H9 (cell line): ENCODE measurements around the gene ANO2. TPM values are rescaled to one million over a fixed set of nuclear protein-coding genes. Genes with fewer than 3 reads are reported as not detected.

Source experiments
- DNase-seq: peaks from one replicate; pipeline ENCODE4 v3.0.0-alpha.2; 2017
- H2AFZ ChIP-seq: one replicate; pipeline ENCODE4 v1.6.1; 2013; ENCODE audit warnings: mild to moderate bottlenecking, low read length, control low read depth, moderate library complexity
- H2AK5ac ChIP-seq: 2 replicates; pipeline ENCODE4 v1.6.1; 2013; ENCODE audit warnings: low read length, control low read depth, mixed read lengths; ENCODE audit not compliant: insufficient read length
- H2BK120ac ChIP-seq: one replicate; pipeline ENCODE4 v1.6.1; 2013; ENCODE audit warnings: low read depth, mild to moderate bottlenecking, low read length, control low read depth, inconsistent platforms; ENCODE audit not compliant: poor library complexity, severe bottlenecking
- H2BK12ac ChIP-seq: 2 replicates; pipeline ENCODE4 v1.6.1; 2013; ENCODE audit warnings: low read length, control low read depth, mixed read lengths, low read depth; ENCODE audit not compliant: insufficient read length
- H2BK15ac ChIP-seq: 2 replicates; pipeline ENCODE4 v1.6.1; 2013; ENCODE audit warnings: low read depth, low read length, control low read depth
- H2BK20ac ChIP-seq: one replicate; pipeline ENCODE4 v1.6.1; 2013; ENCODE audit warnings: low read depth, mild to moderate bottlenecking, low read length, control low read depth, inconsistent platforms; ENCODE audit not compliant: poor library complexity, severe bottlenecking
- H2BK5ac ChIP-seq: 2 replicates; pipeline ENCODE4 v1.6.1; 2013; ENCODE audit warnings: low read length, control low read depth, mixed read lengths; ENCODE audit not compliant: insufficient read length
- H3K14ac ChIP-seq: 2 replicates; pipeline ENCODE4 v1.6.1; 2013; ENCODE audit warnings: low read length, control low read depth; ENCODE audit not compliant: insufficient read depth
- H3K18ac ChIP-seq: 2 replicates; pipeline ENCODE4 v1.6.1; 2013; ENCODE audit warnings: low read depth, mild to moderate bottlenecking, mixed read lengths, low read length, control low read depth; ENCODE audit not compliant: insufficient read length
- H3K23ac ChIP-seq: 2 replicates; pipeline ENCODE4 v1.6.1; 2013; ENCODE audit warnings: low read length, control low read depth, mixed read lengths, low read depth; ENCODE audit not compliant: insufficient read length
- H3K23me2 ChIP-seq: 2 replicates; pipeline ENCODE4 v1.6.1; 2013; ENCODE audit warnings: low read depth, mild to moderate bottlenecking, mixed read lengths, low read length, control low read depth; ENCODE audit not compliant: insufficient read length, poor library complexity, severe bottlenecking
- H3K27ac ChIP-seq: 2 replicates; pipeline ENCODE4 v1.5.1; 2013; ENCODE audit warnings: low read length, control low read depth, mixed read lengths, low read depth; ENCODE audit not compliant: insufficient read length
- H3K27me3 ChIP-seq: 2 replicates; pipeline ENCODE4 v1.6.1; 2013; ENCODE audit warnings: low read length, control low read depth, inconsistent platforms; ENCODE audit not compliant: insufficient read depth
- H3K4ac ChIP-seq: 2 replicates; pipeline ENCODE4 v1.6.1; 2013; ENCODE audit warnings: low read depth, mild to moderate bottlenecking, control low read depth, inconsistent platforms, low read length, moderate library complexity
- H3K4me1 ChIP-seq: 2 replicates; pipeline ENCODE4 v1.6.1; 2013; ENCODE audit warnings: low read length, control low read depth, inconsistent platforms; ENCODE audit not compliant: insufficient read depth
- H3K4me2 ChIP-seq: 2 replicates; pipeline ENCODE4 v1.6.1; 2013; ENCODE audit warnings: low read length, control low read depth, mixed read lengths; ENCODE audit not compliant: insufficient read length, insufficient read depth
- H3K56ac ChIP-seq: 2 replicates; pipeline ENCODE4 v1.6.1; 2013; ENCODE audit warnings: low read depth, mild to moderate bottlenecking, mixed read lengths, low read length, control low read depth; ENCODE audit not compliant: insufficient read length
- H3K79me1 ChIP-seq: 2 replicates; pipeline ENCODE4 v1.6.1; 2013; ENCODE audit warnings: low read depth, mild to moderate bottlenecking, moderate library complexity, low read length, control low read depth, inconsistent platforms; ENCODE audit not compliant: insufficient read depth, poor library complexity, severe bottlenecking
- H3K79me2 ChIP-seq: 2 replicates; pipeline ENCODE4 v1.6.1; 2013; ENCODE audit warnings: low read length, control low read depth, inconsistent platforms; ENCODE audit not compliant: insufficient read depth
- H3K9ac ChIP-seq: 2 replicates; pipeline ENCODE4 v1.6.1; 2013; ENCODE audit warnings: low read length, control low read depth, mixed read lengths; ENCODE audit not compliant: insufficient read length; ENCODE audit errors: extremely low read depth
- H3K9me3 ChIP-seq: one replicate; pipeline ENCODE4 v1.6.1; 2013; ENCODE audit warnings: low read depth, low read length, inconsistent platforms; ENCODE audit not compliant: control insufficient read depth
- H3T11ph ChIP-seq: one replicate; pipeline ENCODE4 v1.6.1; 2013; ENCODE audit warnings: mild to moderate bottlenecking, low read length, control low read depth, inconsistent platforms
- H4K20me1 ChIP-seq: one replicate; pipeline ENCODE4 v1.6.1; 2013; ENCODE audit not compliant: control insufficient read depth, insufficient read length, insufficient read depth
- H4K5ac ChIP-seq: 2 replicates; pipeline ENCODE4 v1.6.1; 2013; ENCODE audit warnings: low read depth, mild to moderate bottlenecking, mixed read lengths, low read length, control low read depth; ENCODE audit not compliant: insufficient read length
- H4K8ac ChIP-seq: replicated peaks from 2 replicates; pipeline ENCODE4 v1.6.1; 2013; ENCODE audit warnings: low read length, control low read depth, mixed read lengths, low read depth; ENCODE audit not compliant: insufficient read length
- H4K91ac ChIP-seq: 2 replicates; pipeline ENCODE4 v1.6.1; 2013; ENCODE audit warnings: low read depth, mild to moderate bottlenecking, moderate library complexity, mixed read lengths, low read length, control low read depth; ENCODE audit not compliant: insufficient read length
- H3K27ac Mint-ChIP-seq, 3 experiments: 2 replicates in 2 of 3; 3 replicates in 1 of 3; pipeline ENCODE4 v1.8.0; 2020 to 2021; ENCODE audit warnings: mixed read lengths in 3 of 3, mild to moderate bottlenecking in 1 of 3, moderate library complexity in 1 of 3
- H3K27me3 Mint-ChIP-seq: 2 replicates; pipeline ENCODE4 v1.8.0; 2021; ENCODE audit warnings: low read depth, mild to moderate bottlenecking, moderate library complexity, mixed read lengths
- H3K36me3 Mint-ChIP-seq, 3 experiments: 2 replicates in 2 of 3; 3 replicates in 1 of 3; pipeline ENCODE4 v1.8.0; 2020 to 2021; ENCODE audit warnings: low read depth in 3 of 3, mixed read lengths in 3 of 3; ENCODE audit not compliant: insufficient read depth in 1 of 3
- H3K4me1 Mint-ChIP-seq, 2 experiments: 2 replicates each; pipeline ENCODE4 v1.8.0; 2020; ENCODE audit warnings: mixed read lengths in 2 of 2
- H3K4me3 Mint-ChIP-seq, 2 experiments: 2 replicates in 1 of 2; 3 replicates in 1 of 2; pipeline ENCODE4 v1.8.0; 2020 to 2021; ENCODE audit warnings: mild to moderate bottlenecking in 2 of 2, mixed read lengths in 2 of 2, moderate library complexity in 1 of 2
- H3K9me3 Mint-ChIP-seq, 2 experiments: 2 replicates in 1 of 2; 3 replicates in 1 of 2; pipeline ENCODE4 v1.8.0; 2020; ENCODE audit warnings: mild to moderate bottlenecking in 2 of 2, mixed read lengths in 2 of 2, moderate library complexity in 1 of 2
- WGBS: extraction: QIAGEN DNeasy Blood & Tissue Kit; methylation state at CpG from one replicate; pipeline ENCODE4 v1.1.7; 2013; ENCODE audit warnings: missing lambda C conversion rate, low lambda C conversion rate, mixed read lengths; ENCODE audit not compliant: insufficient read length; ENCODE audit errors: extremely low coverage; 5-methylcytosine and 5-hydroxymethylcytosine counted together
- total RNA-seq: library from RNA; stranded (reverse); gene quantifications from 2 replicates; pipeline ENCODE4 v1.2.1, GENCODE V29; 2021
- TF ChIP-seq, protein P1 (sequence below): fragments of 200-600 bp; sonication (generic); conservative IDR thresholded peaks from 3 replicates; pipeline ENCODE4 v1.8.0; 2021; ENCODE audit warnings: antibody characterized with exemption, mild to moderate bottlenecking

Gene ANO2
- total RNA-seq, 1 experiment from 2014 or later = 3.8 TPM

DNA sequence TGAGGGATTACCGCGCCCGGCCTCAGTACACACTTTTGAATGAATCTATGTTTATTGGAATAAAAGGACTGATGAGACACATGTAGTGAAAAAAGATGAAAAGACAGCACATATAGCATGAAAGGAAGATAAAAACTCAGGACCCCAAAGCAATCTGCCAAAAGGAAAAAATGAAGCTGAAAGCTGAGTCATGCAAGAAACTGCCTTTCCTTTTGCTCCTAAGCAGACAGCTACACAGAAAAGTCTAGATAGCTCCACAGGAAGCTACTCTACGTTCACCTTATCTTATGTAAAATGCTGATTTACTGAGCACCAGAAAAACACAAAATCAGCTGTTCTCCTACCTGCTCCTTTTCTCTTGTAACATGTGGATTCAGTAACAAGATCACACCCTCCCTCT, 384.8 kb downstream of the ANO2 start:
- H3K27ac ChIP-seq = no peak overlapping the region
- no peak overlapping the region for H4K5ac ChIP-seq
- Mint-ChIP-seq H3K4me1 (peaks cover 21 to 31% of the 10 kb centered on the region in 2 experiments), H3K9me3 (0 out of 5 replicates have a peak, but pooled peaks cover 0 to 5% of the 10 kb centered on the region in 2 experiments), H3K36me3 (peaks cover 0 to 10% (median 7%) of the 10 kb centered on the region in 3 experiments; a peak in 4 of 7 replicates), H3K4me3 (no peak overlapping the region), H3K27me3 (no peaks in the 10 kb centered on the region; the same call in none of the 2 replicates), H3K27ac (peak overlapping the region in 1 of 3 experiments; percentile 44; a peak in 2 of 7 replicates)
- H2BK5ac ChIP-seq = no peak overlapping the region
- no CpG with 5 or more reads among the region's 4 CpGs for WGBS
- no peak overlapping the region for H3K4ac ChIP-seq
- no peak for DNase-seq
- H3K79me2 ChIP-seq = no peaks in the 10 kb centered on the region
- no peak overlapping the region for H2AK5ac ChIP-seq
- no peak overlapping the region for H3K18ac ChIP-seq
- no peak overlapping the region for H3K23ac ChIP-seq
- no peak overlapping the region for H4K91ac ChIP-seq
- no peak overlapping the region for H3K56ac ChIP-seq
- H3K9me3 ChIP-seq = no peaks in the 10 kb centered on the region
- H3K79me1 ChIP-seq = no peaks in the 10 kb centered on the region
- H2BK12ac ChIP-seq = no peak overlapping the region
- H3K27me3 ChIP-seq = no peaks in the 10 kb centered on the region
- no peaks in the 10 kb centered on the region for H3K23me2 ChIP-seq
- no peak overlapping the region for H3K9ac ChIP-seq
- H2AFZ ChIP-seq = no peak overlapping the region
- H2BK120ac ChIP-seq = no peak overlapping the region
- no peak overlapping the region for H3K14ac ChIP-seq
- no peak overlapping the region for H4K8ac ChIP-seq
- no peak overlapping the region for H3K4me2 ChIP-seq
- no peaks in the 10 kb centered on the region for H3K4me1 ChIP-seq
- TF ChIP-seq, protein P1, sequence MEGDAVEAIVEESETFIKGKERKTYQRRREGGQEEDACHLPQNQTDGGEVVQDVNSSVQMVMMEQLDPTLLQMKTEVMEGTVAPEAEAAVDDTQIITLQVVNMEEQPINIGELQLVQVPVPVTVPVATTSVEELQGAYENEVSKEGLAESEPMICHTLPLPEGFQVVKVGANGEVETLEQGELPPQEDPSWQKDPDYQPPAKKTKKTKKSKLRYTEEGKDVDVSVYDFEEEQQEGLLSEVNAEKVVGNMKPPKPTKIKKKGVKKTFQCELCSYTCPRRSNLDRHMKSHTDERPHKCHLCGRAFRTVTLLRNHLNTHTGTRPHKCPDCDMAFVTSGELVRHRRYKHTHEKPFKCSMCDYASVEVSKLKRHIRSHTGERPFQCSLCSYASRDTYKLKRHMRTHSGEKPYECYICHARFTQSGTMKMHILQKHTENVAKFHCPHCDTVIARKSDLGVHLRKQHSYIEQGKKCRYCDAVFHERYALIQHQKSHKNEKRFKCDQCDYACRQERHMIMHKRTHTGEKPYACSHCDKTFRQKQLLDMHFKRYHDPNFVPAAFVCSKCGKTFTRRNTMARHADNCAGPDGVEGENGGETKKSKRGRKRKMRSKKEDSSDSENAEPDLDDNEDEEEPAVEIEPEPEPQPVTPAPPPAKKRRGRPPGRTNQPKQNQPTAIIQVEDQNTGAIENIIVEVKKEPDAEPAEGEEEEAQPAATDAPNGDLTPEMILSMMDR = no peak
- no peak overlapping the region for H2BK15ac ChIP-seq
- no peak overlapping the region for H3T11ph ChIP-seq
- H4K20me1 ChIP-seq = no peaks in the 10 kb centered on the region
- no peak overlapping the region for H2BK20ac ChIP-seq
